NOMO-1 (cell line): Measurements from ENCODE around the gene RAB6B.

Experiments
- DNase-seq, 2 experiments: peaks; one replicate each; lab custom pipeline; 2025; ENCODE audit not compliant: unreplicated experiment in 2 of 2; lab: John Stamatoyannopoulos, UW

The RAB6B gene

DNA sequence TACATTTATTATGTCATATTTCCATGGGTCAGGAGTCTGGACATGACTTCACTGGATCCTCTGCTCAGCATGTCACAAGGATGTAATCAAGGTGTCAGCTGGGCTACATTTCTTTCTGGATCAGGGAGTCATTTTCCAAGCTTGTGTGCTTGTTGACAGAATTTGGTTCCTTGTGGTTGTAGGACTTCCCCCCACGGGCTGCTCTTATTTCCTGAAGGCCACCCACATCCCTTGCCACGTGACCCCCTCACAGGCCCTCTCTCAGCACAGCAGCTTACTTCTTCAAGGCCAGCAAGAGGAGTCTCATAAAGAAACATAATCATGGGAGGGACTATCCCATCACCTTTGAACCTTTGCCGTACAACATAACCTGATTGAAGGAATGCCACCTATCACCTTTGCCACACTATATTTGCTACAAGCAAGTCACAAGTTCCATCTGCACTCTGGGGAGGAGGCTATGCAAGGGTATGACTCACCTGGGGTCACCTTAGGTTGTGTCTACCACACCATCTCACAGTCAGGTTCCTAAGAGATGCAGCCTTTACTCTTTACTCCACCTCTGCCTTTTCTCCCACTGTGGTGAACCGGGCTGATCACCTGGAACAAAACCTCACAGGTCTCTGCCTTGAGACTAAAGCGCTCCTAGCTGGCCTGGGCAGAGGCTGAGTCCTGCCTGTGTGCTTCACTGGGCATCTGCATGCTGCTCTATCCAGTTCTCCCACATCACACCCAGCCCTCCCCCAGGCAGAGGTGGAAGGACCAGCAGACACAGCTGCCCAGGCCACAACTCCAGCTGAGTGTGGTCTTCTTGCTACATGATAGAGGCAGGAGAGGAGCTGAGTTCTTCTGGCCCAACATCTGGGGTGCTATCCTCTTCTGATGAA, 13.5 kb downstream of the RAB6B start:
- no peak for DNase-seq

DNA sequence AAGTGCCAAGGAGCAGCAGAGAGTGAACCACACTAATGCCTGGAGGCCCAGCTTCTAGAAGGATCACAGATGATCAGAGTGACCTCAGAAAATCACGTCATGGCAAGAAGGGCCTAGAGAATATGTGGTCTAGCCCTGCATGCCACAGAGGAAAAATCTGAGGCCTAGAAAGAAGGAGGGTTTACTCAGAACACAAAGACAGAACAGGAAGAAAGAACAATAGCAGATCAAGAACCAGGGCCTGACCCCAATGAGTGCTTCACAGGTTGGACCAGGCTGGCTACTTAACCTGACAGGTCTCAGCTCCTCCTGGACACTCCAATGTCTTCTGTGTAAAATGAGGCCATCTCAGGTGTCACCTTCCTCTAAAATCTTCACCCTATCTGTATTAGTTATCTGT, 14.2 kb downstream of the RAB6B start:
- DNase-seq: no peak

DNA sequence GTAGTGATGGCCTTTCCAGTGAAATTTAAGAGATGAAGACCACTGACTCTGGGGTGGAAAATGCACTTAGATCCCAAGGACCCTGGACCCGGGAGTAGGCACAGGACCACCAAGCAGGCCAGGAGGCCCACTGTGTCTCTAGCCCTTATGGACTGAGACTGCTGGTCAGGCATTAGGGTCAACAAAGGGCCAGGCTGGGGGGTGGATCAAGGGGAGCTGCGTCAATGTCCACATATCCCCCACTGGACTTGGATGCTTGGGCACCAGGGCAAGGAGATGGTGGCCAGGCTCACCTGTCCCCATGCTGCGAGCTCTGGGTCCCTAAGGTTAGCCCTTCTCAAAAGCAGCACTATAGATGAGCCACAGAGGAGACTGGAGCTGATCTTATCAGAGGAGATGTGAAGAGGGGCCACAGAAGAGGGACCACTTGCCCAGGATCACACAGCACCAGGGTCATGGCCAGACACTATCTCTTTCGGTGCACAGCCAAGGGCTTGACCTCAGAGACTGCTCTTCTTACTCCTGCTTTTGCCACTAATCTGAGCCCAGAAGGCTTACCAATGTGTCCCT, 14.7 kb downstream of the RAB6B start:
- no peak for DNase-seq

DNA sequence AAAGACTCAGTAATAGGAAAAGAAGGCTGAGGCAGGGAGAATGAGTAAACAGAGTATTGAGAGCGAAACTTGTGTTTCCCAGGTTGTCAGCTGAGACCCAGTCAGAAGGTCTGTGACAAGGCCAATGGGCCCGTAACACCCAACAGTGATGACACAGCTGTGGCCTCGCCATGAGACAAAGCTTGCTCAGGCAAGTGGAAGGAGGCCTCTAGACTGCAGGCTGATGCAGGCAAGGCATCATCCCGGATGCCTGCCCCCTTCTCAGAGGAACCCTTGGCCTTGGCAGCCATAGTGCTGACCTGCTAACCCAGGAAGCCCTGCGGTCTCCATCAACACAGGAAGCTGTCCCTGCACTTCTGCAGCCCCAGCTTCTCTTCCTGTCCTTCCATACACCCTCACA, 15.4 kb downstream of the RAB6B start:
- no peak for DNase-seq

DNA sequence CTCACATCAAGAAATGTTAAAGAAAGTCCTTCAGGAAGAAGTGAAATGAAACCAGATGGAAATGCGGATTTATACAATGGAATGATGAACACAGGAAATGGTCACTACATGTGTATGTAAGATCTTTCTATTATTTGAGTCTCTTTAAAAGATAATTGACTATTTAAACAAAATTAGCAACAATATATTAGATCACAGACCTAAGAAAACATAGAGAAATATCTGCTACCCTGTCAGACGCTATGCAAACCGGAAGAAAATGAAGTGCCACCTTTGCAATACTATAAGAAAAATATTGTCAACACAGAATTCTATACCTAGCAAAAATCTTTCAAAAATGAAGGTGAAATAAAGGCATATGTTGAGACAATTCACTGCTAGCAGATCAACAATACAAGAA, 17.2 kb downstream of the RAB6B start:
- DNase-seq: no peak

DNA sequence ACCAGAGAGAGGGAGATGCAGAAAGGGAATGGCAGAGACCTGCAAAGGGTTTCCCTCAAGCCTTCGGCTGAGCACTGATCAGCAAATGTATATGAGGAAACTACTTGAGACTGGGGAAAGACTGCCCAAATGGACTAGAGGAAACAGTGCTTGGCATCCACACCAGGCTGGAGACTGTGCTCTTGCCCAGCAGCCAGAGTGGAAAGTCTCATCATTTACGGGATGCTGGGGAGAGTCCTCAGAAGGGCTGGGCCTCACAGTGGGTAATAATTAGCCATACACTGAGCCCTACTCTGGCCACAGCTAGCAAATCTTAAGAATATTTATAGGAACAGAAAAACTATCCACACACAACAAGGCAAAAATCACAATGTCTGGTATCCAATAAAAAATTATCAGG, 18.5 kb downstream of the RAB6B start:
- DNase-seq: no peak

DNA sequence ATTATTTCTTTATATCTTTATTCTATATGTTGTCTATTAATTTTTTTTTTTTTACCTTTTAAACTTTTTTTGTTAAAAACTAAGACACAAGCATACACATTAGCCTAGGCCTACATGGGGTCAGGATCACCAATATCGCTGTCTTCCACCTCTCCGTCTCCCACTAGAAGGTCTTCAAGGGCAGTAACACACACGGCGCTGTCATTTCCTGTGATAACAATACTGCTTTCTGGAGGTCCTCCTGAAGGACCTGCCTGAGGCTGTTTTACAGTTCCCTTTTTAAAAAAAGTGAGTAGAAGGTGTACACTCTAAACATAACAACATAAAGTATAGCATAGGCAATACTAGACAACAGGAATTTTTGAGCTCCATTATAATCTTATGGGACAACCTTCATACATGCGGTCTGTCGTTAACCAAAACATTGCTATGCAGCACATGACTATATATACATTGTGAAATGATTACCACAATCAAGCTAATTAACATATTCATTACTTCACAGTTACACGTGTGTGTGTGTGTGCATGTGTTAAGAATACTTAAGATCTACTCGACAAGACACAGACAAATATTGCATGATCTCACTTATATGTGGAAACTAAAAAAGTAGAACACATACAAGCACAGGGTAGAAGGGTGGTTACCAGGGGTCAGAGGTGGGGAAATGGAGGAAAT, 20.8 kb downstream of the RAB6B start:
- DNase-seq: no peak

DNA sequence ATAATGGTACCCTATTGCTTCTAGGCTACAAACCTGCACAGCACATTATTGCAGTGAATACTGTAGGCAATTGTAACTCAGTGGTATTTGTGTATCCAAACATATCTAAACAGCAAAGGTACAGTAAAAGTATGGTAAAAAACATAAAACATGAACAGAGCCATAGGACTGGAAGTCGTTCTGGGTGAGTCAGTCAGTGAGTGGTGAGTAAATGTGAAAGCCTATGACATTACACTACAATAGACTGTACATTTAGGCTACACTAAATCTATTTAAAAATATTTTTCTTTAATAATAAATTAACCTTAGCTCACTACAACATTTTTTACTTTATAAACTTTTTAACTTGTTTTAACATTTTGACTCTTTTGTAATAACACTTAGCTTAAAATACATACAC, 21.3 kb downstream of the RAB6B start:
- DNase-seq: no peak

DNA sequence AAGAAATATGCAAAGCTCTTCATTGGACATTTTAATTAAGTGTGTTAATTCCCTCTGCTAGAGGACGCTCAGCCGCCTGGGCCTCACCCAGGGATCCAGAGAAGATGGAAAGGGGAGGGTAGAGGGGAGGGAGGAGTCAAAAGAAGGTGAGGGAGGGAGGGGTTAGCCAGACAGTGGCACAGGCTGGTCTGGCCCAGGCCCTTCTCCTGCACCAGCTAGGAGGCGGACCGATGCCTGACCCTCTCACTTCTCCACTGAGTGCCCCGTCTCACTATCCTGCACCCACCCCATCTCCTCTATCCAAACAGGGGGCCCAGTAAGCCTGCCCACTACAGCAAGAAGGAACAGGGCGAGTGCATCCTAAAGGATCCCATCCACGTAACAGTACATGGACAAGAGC, 22.9 kb downstream of the RAB6B start:
- DNase-seq: no peak

DNA sequence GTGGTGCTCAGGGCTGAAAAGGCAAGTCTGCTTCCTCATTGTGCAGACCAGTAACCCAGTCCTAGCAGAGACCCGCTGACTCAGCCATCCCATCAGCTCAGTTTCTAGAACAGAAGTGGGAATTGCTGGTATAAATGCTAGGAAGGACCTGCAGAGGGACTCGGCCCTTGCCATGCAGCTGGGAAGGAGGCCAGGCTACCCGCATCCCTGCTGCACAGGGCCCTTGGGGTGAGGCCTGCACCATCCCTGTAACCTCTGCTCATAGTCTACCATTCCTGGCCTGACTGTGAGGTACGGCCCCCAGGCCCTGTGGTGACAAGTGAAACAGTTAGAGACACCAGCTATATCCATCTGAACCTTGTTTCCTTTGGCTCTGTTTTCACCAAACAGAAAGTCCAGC, 23.5 kb downstream of the RAB6B start:
- no peak for DNase-seq

DNA sequence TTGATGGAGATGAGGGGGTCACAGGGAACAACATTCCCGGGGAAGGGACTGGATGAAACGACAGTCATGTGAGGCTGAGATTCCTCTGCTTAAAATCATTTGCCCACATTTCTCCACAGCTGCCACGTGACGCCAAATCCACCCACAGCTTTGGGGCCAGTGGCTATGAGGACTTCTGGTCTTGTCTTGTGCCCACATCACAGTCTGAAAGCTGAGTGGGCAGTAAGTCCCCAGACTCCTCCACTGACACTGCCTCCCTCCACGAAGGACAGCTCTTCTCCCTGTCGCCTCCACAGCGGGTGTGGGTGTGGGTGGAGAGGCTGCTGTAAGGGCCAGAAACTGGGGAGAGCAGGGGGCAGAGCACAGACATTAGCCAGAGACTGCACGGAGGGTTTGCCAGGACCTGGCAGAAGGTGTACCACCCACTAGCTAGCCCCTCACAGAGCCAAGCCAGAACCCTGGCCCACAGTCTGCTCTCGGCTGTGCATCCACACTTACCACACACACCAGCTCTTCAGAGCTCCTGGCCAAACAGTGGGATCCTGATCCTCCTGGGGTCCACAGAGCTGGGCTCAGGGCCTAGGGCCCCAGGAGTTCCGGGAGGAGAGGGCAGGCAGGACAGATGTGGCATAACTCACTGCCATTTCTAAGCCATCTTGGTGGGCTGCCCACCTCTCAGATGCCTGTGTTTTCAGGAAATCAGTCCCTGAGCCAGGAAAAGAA, 24.2 kb downstream of the RAB6B start:
- DNase-seq: no peak

DNA sequence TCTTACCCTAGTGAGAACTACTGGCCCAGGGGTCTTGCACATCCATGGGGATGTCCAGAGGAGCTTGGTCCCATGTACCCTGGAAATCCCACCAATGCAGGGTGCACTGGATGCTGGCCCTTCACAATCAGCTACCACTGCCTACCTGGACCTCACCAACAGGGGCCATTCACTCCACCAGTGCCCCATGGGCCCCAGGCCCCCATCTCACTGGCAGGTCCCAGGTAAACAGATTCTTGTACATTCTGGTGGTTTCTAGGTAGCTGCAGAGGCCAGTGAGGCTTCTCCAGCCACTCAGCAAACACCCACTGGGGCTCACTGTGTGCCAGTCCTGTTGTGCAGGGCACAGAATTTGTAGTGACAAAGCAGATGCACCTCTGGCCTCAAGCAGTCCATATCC, 24.9 kb downstream of the RAB6B start:
- no peak for DNase-seq

DNA sequence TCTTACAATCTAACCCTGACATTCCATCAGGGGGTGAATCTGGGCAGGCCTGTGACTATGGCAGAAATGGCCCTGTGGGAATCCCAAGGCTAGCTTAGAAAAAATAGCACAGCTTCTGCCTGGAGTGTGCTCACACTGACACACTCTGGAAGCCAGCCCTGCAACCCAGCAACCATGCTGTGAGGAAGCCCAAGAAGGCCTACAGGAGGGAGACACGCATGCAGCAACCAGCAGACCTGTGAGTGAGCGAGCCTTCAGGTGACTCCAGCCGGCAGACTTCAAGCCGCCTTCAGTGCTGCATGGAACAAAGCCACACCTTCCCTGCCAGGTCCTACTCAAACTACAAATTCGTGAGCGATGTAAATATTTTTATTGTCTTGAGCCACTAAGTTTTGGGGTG, 26.1 kb downstream of the RAB6B start:
- no peak for DNase-seq

DNA sequence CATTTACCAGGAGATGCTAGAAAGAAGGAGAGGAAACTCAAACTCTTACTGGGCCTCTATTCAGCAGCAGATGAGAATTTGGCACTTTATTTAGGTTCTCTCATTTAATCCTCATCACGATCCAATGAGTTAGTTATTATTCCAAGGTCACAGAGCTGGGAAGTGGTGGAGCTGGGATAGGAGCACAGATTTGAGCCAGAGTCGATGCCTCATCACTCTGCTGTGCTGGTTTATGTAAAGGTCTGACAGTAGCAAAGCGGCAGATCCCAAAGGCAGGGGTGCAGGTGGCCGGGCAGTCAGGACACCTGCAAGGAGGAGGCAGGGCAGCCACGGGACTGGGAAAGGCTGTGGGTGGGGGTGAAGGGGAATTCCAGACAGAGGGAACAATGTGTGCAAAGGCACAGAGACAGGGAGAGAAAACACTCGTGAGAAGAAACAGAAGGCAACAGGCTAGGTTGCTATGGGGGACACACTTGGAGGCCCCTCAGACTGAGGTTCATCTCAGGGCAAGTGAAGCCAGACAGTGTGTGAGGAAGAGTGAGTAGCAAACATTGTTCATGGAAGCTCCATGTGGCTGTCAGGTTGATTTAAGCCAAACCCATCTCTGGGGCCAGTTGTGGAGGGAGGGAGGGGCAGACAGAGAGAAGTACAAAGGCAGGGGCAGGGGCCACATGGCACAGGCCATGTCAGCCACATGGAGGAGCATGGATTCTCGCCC, 26.8 kb downstream of the RAB6B start:
- no peak for DNase-seq

DNA sequence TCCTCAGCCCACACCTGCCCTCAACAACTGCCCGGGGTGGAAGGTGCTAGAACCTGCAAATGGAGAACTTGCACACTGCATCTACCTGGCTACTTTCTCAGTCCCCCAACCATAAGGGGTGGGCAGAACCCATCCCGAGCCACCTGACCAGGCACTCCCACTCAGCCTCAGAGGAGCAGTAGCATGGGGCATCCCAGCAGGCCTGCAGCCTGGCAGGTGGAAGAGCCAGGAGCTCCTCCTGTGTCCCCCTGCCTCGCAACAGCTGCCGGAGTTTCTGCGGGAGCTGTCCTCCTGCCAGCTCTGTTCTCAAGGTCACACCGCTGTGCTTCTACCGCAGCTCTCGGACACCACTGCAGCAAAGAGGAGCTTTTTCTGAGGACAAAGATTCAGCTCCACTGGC, 27.5 kb downstream of the RAB6B start:
- no peak for DNase-seq

DNA sequence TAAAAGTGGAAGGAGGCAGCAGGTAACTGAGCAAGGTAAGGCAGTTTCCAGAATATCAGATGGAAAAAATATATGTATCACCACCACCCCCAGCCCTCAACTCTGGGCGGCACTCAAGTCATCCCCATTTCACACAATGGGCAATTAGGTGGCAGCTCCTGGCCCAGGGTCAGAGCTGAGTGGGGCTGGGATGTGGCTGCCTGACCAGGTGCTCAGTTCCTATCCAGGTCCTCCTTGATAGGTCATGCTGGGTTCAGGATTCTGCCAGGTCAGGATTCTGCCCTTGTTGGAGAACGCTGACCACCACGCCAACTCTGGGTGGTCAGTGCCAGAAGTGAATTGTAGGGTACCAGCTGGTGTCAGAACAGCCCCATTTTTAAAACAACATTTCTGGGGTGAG, 29.5 kb downstream of the RAB6B start:
- no peak for DNase-seq

DNA sequence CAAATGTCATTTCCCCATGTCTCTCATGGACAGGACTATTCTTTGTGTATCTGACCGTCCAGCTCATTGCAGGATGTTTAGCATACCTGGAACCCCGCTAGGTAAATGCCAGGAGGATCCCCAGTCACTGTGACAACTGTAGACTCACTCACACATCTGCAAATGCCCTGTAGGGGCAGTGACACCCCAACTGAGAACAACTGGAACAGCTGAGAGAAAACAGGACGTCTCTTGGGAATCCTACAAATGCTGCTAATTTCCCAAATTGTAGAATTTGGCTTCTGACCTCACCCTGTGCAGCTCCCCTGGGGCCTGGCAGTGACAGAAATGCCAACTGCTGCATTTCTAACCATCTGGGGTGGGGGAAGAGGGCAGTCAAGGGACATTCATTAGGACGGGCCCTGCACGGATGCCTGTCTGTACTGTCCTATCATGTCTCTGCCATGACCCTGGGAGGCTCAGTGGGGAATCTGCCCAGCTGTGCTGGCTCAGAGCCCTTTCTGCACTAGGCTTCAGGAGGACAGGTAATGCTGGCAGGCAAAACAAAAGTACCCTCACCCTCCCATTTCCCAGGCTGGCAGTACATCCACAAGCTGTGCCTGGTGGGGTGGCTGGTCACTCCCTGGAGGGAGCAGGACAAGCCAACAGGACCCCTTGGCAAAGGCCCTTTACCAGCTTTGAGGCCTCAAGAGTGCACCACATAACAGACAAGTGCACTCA, 30.4 kb downstream of the RAB6B start:
- DNase-seq: no peak

DNA sequence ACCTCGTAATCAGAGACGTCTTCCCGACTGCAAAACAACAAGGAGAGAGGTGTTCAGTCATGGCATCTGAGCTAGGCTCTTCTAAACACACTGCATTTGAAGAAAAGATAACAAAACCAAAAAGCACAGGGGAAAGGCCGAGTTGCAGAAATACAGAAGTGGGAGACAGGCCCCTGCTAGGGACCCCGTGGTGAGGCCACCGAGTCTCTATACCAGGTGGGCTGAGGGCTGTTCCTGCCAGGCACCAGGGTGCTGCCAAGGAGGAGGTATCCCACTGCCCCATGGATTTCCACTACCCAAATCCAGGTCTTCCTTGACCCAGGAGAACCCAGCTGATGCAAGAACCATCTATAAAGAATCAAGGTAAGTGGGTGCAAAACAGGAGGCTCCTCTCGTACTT, 31.1 kb downstream of the RAB6B start:
- no peak for DNase-seq

DNA sequence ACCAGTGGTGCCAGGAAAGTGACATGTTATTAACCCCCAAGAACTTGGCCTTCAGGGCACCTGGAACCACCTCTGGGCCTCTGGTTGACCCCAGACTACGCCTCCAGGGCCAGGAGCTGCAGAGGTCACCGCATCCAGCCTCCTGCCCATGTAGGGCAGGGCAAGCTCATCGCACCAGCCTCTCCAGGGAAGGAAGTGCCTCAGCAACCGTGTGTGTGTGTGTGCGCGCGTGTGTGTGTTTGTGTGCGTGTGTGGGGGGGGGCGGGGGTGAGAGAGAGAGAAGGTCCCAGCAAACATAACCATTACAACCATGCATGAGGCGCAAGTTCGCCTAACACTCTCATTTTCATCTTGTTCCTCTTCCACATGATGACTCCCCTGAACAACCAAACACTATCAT, 31.8 kb downstream of the RAB6B start:
- DNase-seq: no peak

DNA sequence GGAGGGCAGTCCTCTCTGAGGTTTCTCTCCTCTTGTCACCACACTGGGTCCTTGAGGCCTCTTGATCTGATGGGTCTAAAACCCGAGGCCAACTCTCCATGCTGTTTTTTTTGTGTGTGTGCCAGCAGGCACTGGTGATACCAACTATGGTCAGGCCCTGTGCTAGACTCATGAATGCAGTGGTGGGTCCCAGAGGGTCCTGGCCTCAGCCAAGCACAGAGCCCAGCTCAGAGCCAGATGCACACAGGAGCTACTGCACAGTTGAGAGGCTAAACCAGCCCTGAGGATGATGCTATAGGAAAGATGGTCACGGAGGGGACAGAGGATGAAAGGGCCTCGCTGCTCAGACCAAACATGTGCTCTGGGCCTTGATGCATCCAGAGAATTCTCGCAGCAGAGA, 33.5 kb downstream of the RAB6B start:
- no peak for DNase-seq
